Activated CD4-positive, alpha-beta T cell treated with anti-CD3 and anti-CD28 coated beads for 36 hours (primary cell): ENCODE results near the gene MED20. TPM values are rescaled to one million over a fixed set of nuclear protein-coding genes. Genes with fewer than 3 reads are reported as not detected.
A peak's percentile ranks its signal among the peaks of the same experiment; 100 is the strongest.
"Not testable (repeated sequence)": the region's sequence is repeated elsewhere in the genome, so short reads cannot be mapped to it uniquely, and the experiment has no call there.

Experiments
- ATAC-seq: fragments of 200-7000 bp; cut with Tn5 transposase; one replicate; pipeline ENCODE4 v1.10.0; 2021; ENCODE audit warnings: mild to moderate bottlenecking, moderate library complexity
- CTCF ChIA-PET: fragments of 350-600 bp; sonication (Branson Sonifier 250); formaldehyde crosslinking; loops from one replicate; lab custom pipeline; 2021; ENCODE audit warnings: antibody characterized with exemption; lab: Charles Lee
- POLR2A ChIA-PET: fragments of 350-600 bp; sonication (Branson Sonifier 250); formaldehyde crosslinking; loops from one replicate; lab custom pipeline; 2021; ENCODE audit warnings: antibody characterized with exemption, inconsistent platforms; lab: Charles Lee
- DNase-seq: peaks from one replicate; pipeline ENCODE4 v3.0.0-alpha.2; 2020
- H3K27ac Mint-ChIP-seq: one replicate; pipeline ENCODE4 v1.8.0; 2021; ENCODE audit warnings: mixed read lengths
- H3K27me3 Mint-ChIP-seq: one replicate; pipeline ENCODE4 v1.8.0; 2021; ENCODE audit warnings: mixed read lengths
- H3K36me3 Mint-ChIP-seq: one replicate; pipeline ENCODE4 v1.8.0; 2021; ENCODE audit warnings: low read depth, mixed read lengths
- H3K4me1 Mint-ChIP-seq: one replicate; pipeline ENCODE4 v1.8.0; 2021; ENCODE audit warnings: mixed read lengths
- H3K4me3 Mint-ChIP-seq: one replicate; pipeline ENCODE4 v1.8.0; 2021; ENCODE audit warnings: mild to moderate bottlenecking, moderate library complexity, mixed read lengths
- H3K9me3 Mint-ChIP-seq: one replicate; pipeline ENCODE4 v1.8.0; 2021; ENCODE audit warnings: low read depth, mixed read lengths
- intact Hi-C, 2 experiments: fragments of 100-400 bp; cut with DNase I in 1 of 2; cut with micrococcal nuclease in 1 of 2; formaldehyde crosslinking; loops; one replicate each; pipeline versions ENCODE4 v1.14.2 to v1.15.1; 2022 to 2024; cut with DNase I, micrococcal nuclease
- total RNA-seq, 2 experiments: library from RNA; stranded (reverse); gene quantifications; one replicate each; pipeline ENCODE4 v1.2.3, GENCODE V29; 2021

The MED20 gene
- total RNA-seq, 2 experiments from 2014 or later = 19.4 to 21.6 TPM

GRCh38 chr6:41960028-41960427 lies 39.1 kb upstream of the MED20 start:
- Mint-ChIP-seq H3K4me3 (no peak overlapping the region), H3K36me3 (peaks cover 44% of the 10 kb centered on the region), H3K27me3 (no peaks in the 10 kb centered on the region), H3K9me3 (peaks cover 8% of the 10 kb centered on the region), H3K27ac (peak overlapping the region; percentile 97), H3K4me1 (peaks cover 89% of the 10 kb centered on the region)
- ATAC-seq (no peak), DNase-seq (peak; percentile 1)
- POLR2A ChIA-PET = interaction anchor here (1.1 kb wide), 1 partner anchor 17 kb away, joined by 3 read pairs; no protein-coding TSS in a partner anchor
- CTCF ChIA-PET = interaction anchor here (0.7 to 1.7 kb wide), 5 partner anchors 16 to 81 kb away, joined by 3 to 5 read pairs (median 4); no protein-coding TSS in a partner anchor
- intact Hi-C loops = loop anchor here in 1 of 2 experiments (5.0 kb wide), 1 partner anchor 52 kb away; no protein-coding TSS in a partner anchor

- Mint-ChIP-seq H3K4me1 (peaks cover 83% of the 10 kb centered on the region), H3K9me3 (peaks cover 8% of the 10 kb centered on the region), H3K27ac (peak overlapping the region; percentile 97), H3K36me3 (peaks cover 48% of the 10 kb centered on the region), H3K4me3 (peak overlapping the region; percentile 32), H3K27me3 (no peaks in the 10 kb centered on the region)
- intact Hi-C loops = loop anchor here (1.0 to 2.0 kb wide), 6 partner anchors 12 to 81 kb away; no protein-coding TSS in a partner anchor
- ATAC-seq (peak; percentile 87), DNase-seq (peak; percentile 71)
- ChIA-PET POLR2A (interaction anchor here (0.7 kb wide), 1 partner anchor 85 kb away, joined by 6 read pairs; no protein-coding TSS in a partner anchor), CTCF (interaction anchor here (0.7 to 1.7 kb wide), 3 partner anchors 18 to 255 kb away, joined by 4 to 5 read pairs (median 5); no protein-coding TSS in a partner anchor)
Observed at GRCh38 chr6:41958022-41958856, 37.3 kb upstream of the MED20 start.

GRCh38 chr6:41957117-41957516 lies 36.2 kb upstream of the MED20 start:
- peaks cover 79% of the 10 kb centered on the region for H3K4me1 Mint-ChIP-seq
- peak overlapping the region; percentile 97 for H3K27ac Mint-ChIP-seq
- ChIA-PET CTCF (interaction anchor here (1.3 kb wide), 1 partner anchor 77 kb away, joined by 5 read pairs; no protein-coding TSS in a partner anchor), POLR2A (no interaction called here)
- no peak overlapping the region for H3K4me3 Mint-ChIP-seq
- peaks cover 5% of the 10 kb centered on the region for H3K9me3 Mint-ChIP-seq
- H3K36me3 Mint-ChIP-seq = peaks cover 45% of the 10 kb centered on the region
- DNase-seq = no peak
- no peaks in the 10 kb centered on the region for H3K27me3 Mint-ChIP-seq
- ATAC-seq = no peak
- intact Hi-C loops = no loop called here

- peak overlapping the region; percentile 86 for H3K27ac Mint-ChIP-seq
Observed at GRCh38 chr6:41955412-41955811, 34.5 kb upstream of the MED20 start.

GRCh38 chr6:41954668-41955067 lies 33.7 kb upstream of the MED20 start:
- CTCF ChIA-PET = interaction anchor here (0.6 to 1.2 kb wide), 6 partner anchors 11 to 89 kb away, joined by 3 to 5 read pairs (median 3); partner anchors contain the start of gene CCND3

More at GRCh38 chr6:41955412-41955811, 34.5 kb upstream of the MED20 start:
- ATAC-seq = no peak
- Mint-ChIP-seq H3K27me3 (no peaks in the 10 kb centered on the region), H3K9me3 (peaks cover 4% of the 10 kb centered on the region), H3K4me3 (no peak overlapping the region), H3K4me1 (peaks cover 69% of the 10 kb centered on the region), H3K36me3 (peaks cover 35% of the 10 kb centered on the region)
- POLR2A ChIA-PET = interaction anchor here (1.5 kb wide), 1 partner anchor 12 kb away, joined by 4 read pairs; no protein-coding TSS in a partner anchor
- intact Hi-C loops = no loop called here
- CTCF ChIA-PET = interaction anchor here (0.7 to 1.2 kb wide), 5 partner anchors 12 to 88 kb away, joined by 3 to 5 read pairs (median 3); partner anchors contain the start of gene CCND3
- no peak for DNase-seq

GRCh38 chr6:41947581-41948220 lies 26.8 kb upstream of the MED20 start:
- H3K4me3 Mint-ChIP-seq = no peak overlapping the region
- H3K4me1 Mint-ChIP-seq = peaks cover 58% of the 10 kb centered on the region
- peaks cover 9% of the 10 kb centered on the region for H3K36me3 Mint-ChIP-seq
- ChIA-PET CTCF (interaction anchor here (0.6 to 1.4 kb wide), 3 partner anchors 17 to 1028 kb away, joined by 3 to 4 read pairs (median 4); partner anchors contain the start of genes BYSL and MED20), POLR2A (no interaction called here)
- peak overlapping the region; percentile 66 for H3K27ac Mint-ChIP-seq
- intact Hi-C loops = no loop called here
- H3K9me3 Mint-ChIP-seq = no peaks in the 10 kb centered on the region
- no peaks in the 10 kb centered on the region for H3K27me3 Mint-ChIP-seq
- DNase-seq = no peak
- ATAC-seq = no peak

More at GRCh38 chr6:41954668-41955067, 33.7 kb upstream of the MED20 start:
- no peak overlapping the region for H3K4me3 Mint-ChIP-seq
- no peaks in the 10 kb centered on the region for H3K27me3 Mint-ChIP-seq
- DNase-seq (no peak), ATAC-seq (no peak)
- intact Hi-C loops = no loop called here
- H3K4me1 Mint-ChIP-seq = peaks cover 66% of the 10 kb centered on the region
- POLR2A ChIA-PET = interaction anchor here (1.5 kb wide), 1 partner anchor 11 kb away, joined by 4 read pairs; no protein-coding TSS in a partner anchor
- H3K36me3 Mint-ChIP-seq = peaks cover 29% of the 10 kb centered on the region
- H3K9me3 Mint-ChIP-seq = peaks cover 4% of the 10 kb centered on the region
- H3K27ac Mint-ChIP-seq = peak overlapping the region; percentile 86

GRCh38 chr6:41943456-41943855 lies 22.5 kb upstream of the MED20 start:
- intact Hi-C loops = loop anchor here (5.0 kb wide), 3 partner anchors 79 to 871 kb away; partner anchors contain the start of genes NFYA (in 1 of the 2), OARD1 (in 1 of the 2) and TBCC (in 1 of the 2)
- POLR2A ChIA-PET = interaction anchor here (0.8 to 1.3 kb wide), 3 partner anchors 12 to 96 kb away, joined by 4 to 8 read pairs (median 4); no protein-coding TSS in a partner anchor

GRCh38 chr6:41942882-41943281 lies 21.9 kb upstream of the MED20 start:
- ChIA-PET CTCF (interaction anchor here (0.6 to 14.0 kb wide), 15 partner anchors 12 to 272 kb away, joined by 3 to 355 read pairs (median 4); partner anchors contain the start of genes MED20 and TAF8), POLR2A (interaction anchor here (0.9 to 1.2 kb wide), 3 partner anchors 82 to 99 kb away, joined by 3 to 6 read pairs (median 3); no protein-coding TSS in a partner anchor)
- not testable (repeated sequence) for H3K9me3 Mint-ChIP-seq, H3K27me3 Mint-ChIP-seq, ATAC-seq, DNase-seq
- Mint-ChIP-seq H3K4me1 (peaks cover 58% of the 10 kb centered on the region), H3K4me3 (peak overlapping the region; percentile 100), H3K27ac (peak overlapping the region; percentile 92), H3K36me3 (peaks cover 41% of the 10 kb centered on the region)
- intact Hi-C loops = loop anchor here (1.0 to 5.0 kb wide), 4 partner anchors 15 to 871 kb away; partner anchors contain the start of genes NFYA (in 1 of the 2), OARD1 (in 1 of the 2) and TBCC (in 1 of the 2)

More at GRCh38 chr6:41943456-41943855, 22.5 kb upstream of the MED20 start:
- Mint-ChIP-seq H3K27me3 (no peaks in the 10 kb centered on the region), H3K27ac (peak overlapping the region; percentile 68), H3K9me3 (no peaks in the 10 kb centered on the region), H3K36me3 (peaks cover 35% of the 10 kb centered on the region), H3K4me3 (no peak overlapping the region), H3K4me1 (peaks cover 55% of the 10 kb centered on the region)
- ATAC-seq (no peak), DNase-seq (no peak)
- CTCF ChIA-PET = interaction anchor here (0.8 to 14.0 kb wide), 7 partner anchors 12 to 156 kb away, joined by 3 to 355 read pairs (median 4); partner anchors contain the start of genes MED20, TAF8 and TOMM6

GRCh38 chr6:41942067-41942851 lies 21.3 kb upstream of the MED20 start:
- intact Hi-C loops = loop anchor here (1.0 to 5.0 kb wide), 4 partner anchors 16 to 870 kb away; partner anchors contain the start of genes NFYA (in 1 of the 2), OARD1 (in 1 of the 2) and TBCC (in 1 of the 2)
- Mint-ChIP-seq H3K4me1 (peaks cover 58% of the 10 kb centered on the region), H3K36me3 (peaks cover 43% of the 10 kb centered on the region)

More at GRCh38 chr6:41942067-41942851, 21.3 kb upstream of the MED20 start:
- DNase-seq (peak; percentile 72), ATAC-seq (peak; percentile 52)
- CTCF ChIA-PET = interaction anchor here (0.6 to 14.0 kb wide), 18 partner anchors 13 to 272 kb away, joined by 3 to 355 read pairs (median 4); partner anchors contain the start of genes BYSL, MED20 and TAF8
- Mint-ChIP-seq H3K9me3 (no peaks in the 10 kb centered on the region), H3K27ac (peak overlapping the region; percentile 92), H3K27me3 (no peaks in the 10 kb centered on the region), H3K4me3 (peak overlapping the region; percentile 100)
- POLR2A ChIA-PET = interaction anchor here (0.6 to 1.4 kb wide), 8 partner anchors 16 to 103 kb away, joined by 3 to 6 read pairs (median 3); partner anchors contain the start of genes BYSL and MED20
